Measurements from ENCODE around the gene CRTAC1.

GRCh38 chr10:97910661-97911060 is 119.8 kb downstream of the CRTAC1 start:
- TF ChIP-seq CTCF (IDR thresholded peaks at IDR 0.05) (no peak), POLR2A (IDR thresholded peaks at IDR 0.05) (no peak)
